ENCODE results near the gene AKNAD1.

GRCh38 chr1:108861566-108861965 is 4.7 kb upstream of the AKNAD1 start:
- TF ChIP-seq CTCF (IDR thresholded peaks at IDR 0.05), result no peak
- TF ChIP-seq POLR2A (IDR thresholded peaks at IDR 0.05), result no peak
- no peak for TF ChIP-seq POLR2AphosphoS5 (IDR thresholded peaks at IDR 0.05)
